Esophagus mucosa (tissue), 1 donor: ENCODE measurements around the gene OR6J1. TPM values are rescaled to one million over a fixed set of nuclear protein-coding genes. Genes with fewer than 3 reads are reported as not detected.
"Not testable (repeated sequence)": the region's sequence is repeated elsewhere in the genome, so short reads cannot be mapped to it uniquely, and the experiment has no call there.

Experiments
- ATAC-seq: fragments of 200-7000 bp; cut with Tn5 transposase; one replicate; pipeline ENCODE4 v1.9.1; 2020
- total RNA-seq: library from RNA; stranded (reverse); gene quantifications from one replicate; pipeline ENCODE4 v1.2.4, GENCODE V29; 2023
- donor health status: DM: yes; HTN: yes; CAD: no.

The OR6J1 gene
- total RNA-seq, 1 donor from 2014 or later, result not detected

- no peak for ATAC-seq
Measured at GRCh38 chr14:22650046-22650739, 6.0 kb upstream of the OR6J1 start.

- ATAC-seq, result peak; percentile 52
Measured at GRCh38 chr14:22648506-22648905, 4.4 kb upstream of the OR6J1 start.

- no peak for ATAC-seq
Measured at GRCh38 chr14:22646570-22647254, 2.6 kb upstream of the OR6J1 start.

GRCh38 chr14:22641846-22642245, 2.3 kb downstream of the OR6J1 start:
- ATAC-seq, result peak; percentile 71

- ATAC-seq, result no peak
Measured at GRCh38 chr14:22640192-22640591, 4.0 kb downstream of the OR6J1 start.

- not testable (repeated sequence) for ATAC-seq
Measured at GRCh38 chr14:22635980-22636379, 8.2 kb downstream of the OR6J1 start.

GRCh38 chr14:22634233-22634900, 9.8 kb downstream of the OR6J1 start:
- ATAC-seq, result no peak

GRCh38 chr14:22630486-22630885, 13.7 kb downstream of the OR6J1 start:
- no peak for ATAC-seq

GRCh38 chr14:22630066-22630465, 14.1 kb downstream of the OR6J1 start:
- ATAC-seq, result no peak

GRCh38 chr14:22629361-22629760, 14.8 kb downstream of the OR6J1 start:
- ATAC-seq, result no peak

- no peak for ATAC-seq
Measured at GRCh38 chr14:22627506-22628263, 16.5 kb downstream of the OR6J1 start.

- ATAC-seq, result no peak
Measured at GRCh38 chr14:22626590-22626989, 17.6 kb downstream of the OR6J1 start.

GRCh38 chr14:22623047-22623446, 21.1 kb downstream of the OR6J1 start:
- no peak for ATAC-seq

GRCh38 chr14:22622255-22622654, 21.9 kb downstream of the OR6J1 start:
- ATAC-seq, result no peak

- ATAC-seq, result not testable (repeated sequence)
Measured at GRCh38 chr14:22615765-22616164, 28.4 kb downstream of the OR6J1 start.

GRCh38 chr14:22614240-22614799, 29.8 kb downstream of the OR6J1 start:
- ATAC-seq, result peak; percentile 67

- ATAC-seq, result no peak
Measured at GRCh38 chr14:22613736-22614239, 30.4 kb downstream of the OR6J1 start.

GRCh38 chr14:22613106-22613695, 31.0 kb downstream of the OR6J1 start:
- ATAC-seq, result no peak

- no peak for ATAC-seq
Measured at GRCh38 chr14:22610931-22611330, 33.2 kb downstream of the OR6J1 start.

- no peak for ATAC-seq
Measured at GRCh38 chr14:22607291-22607690, 36.9 kb downstream of the OR6J1 start.

- ATAC-seq, result no peak
Measured at GRCh38 chr14:22606380-22606779, 37.8 kb downstream of the OR6J1 start.

- ATAC-seq, result no peak
Measured at GRCh38 chr14:22602862-22603261, 41.3 kb downstream of the OR6J1 start.
